Activated T-cell treated with anti-CD3 and anti-CD28 coated beads for 24 hours (primary cell): ENCODE data around the gene PFDN5.
"Not testable (repeated sequence)": the region's sequence is repeated elsewhere in the genome, so short reads cannot be mapped to it uniquely, and the experiment has no call there.

Source experiments
- DNase-seq: peaks from one replicate; pipeline ENCODE4 v3.0.0-alpha.2; 2020; ENCODE audit warnings: low read depth

Gene PFDN5

GRCh38 chr12:53328043-53328435, 32.7 kb downstream of the PFDN5 start:
- no peak for DNase-seq

GRCh38 chr12:53330671-53331070, 35.3 kb downstream of the PFDN5 start:
- no peak for DNase-seq

- DNase-seq = not testable (repeated sequence)
These were observed 37.0 kb downstream of the PFDN5 start for GRCh38 chr12:53332339-53332738.

GRCh38 chr12:53332744-53333143, 37.4 kb downstream of the PFDN5 start:
- DNase-seq = no peak

GRCh38 chr12:53333289-53333688, 37.9 kb downstream of the PFDN5 start:
- no peak for DNase-seq

- no peak for DNase-seq
These were observed 38.5 kb downstream of the PFDN5 start for GRCh38 chr12:53333845-53334244.

GRCh38 chr12:53334822-53335221, 39.5 kb downstream of the PFDN5 start:
- no peak for DNase-seq

GRCh38 chr12:53336181-53336681, 40.9 kb downstream of the PFDN5 start, which contains the start of gene SP7:
Gene SP7 (minus strand): TSS chr12:53336354. CDS start chr12:53335646, 708 bp downstream.
- no peak for DNase-seq

- no peak for DNase-seq
These were observed 42.7 kb downstream of the PFDN5 start for GRCh38 chr12:53338017-53338416.

GRCh38 chr12:53338916-53339315, 43.6 kb downstream of the PFDN5 start:
- no peak for DNase-seq

GRCh38 chr12:53340398-53340797, 45.1 kb downstream of the PFDN5 start:
- no peak for DNase-seq

GRCh38 chr12:53343449-53343848, 48.1 kb downstream of the PFDN5 start:
- DNase-seq = no peak

GRCh38 chr12:53343969-53344368, 48.6 kb downstream of the PFDN5 start:
- no peak for DNase-seq

- no peak for DNase-seq
These were observed 49.1 kb downstream of the PFDN5 start for GRCh38 chr12:53344487-53344823.

- peak; percentile 69 for DNase-seq
These were observed 49.6 kb downstream of the PFDN5 start for GRCh38 chr12:53344824-53345485.

- no peak for DNase-seq
These were observed 50.3 kb downstream of the PFDN5 start for GRCh38 chr12:53345486-53346188.

GRCh38 chr12:53346491-53346890, 51.1 kb downstream of the PFDN5 start:
- DNase-seq = no peak

GRCh38 chr12:53347905-53348304, 52.6 kb downstream of the PFDN5 start:
- no peak for DNase-seq
